ENCODE results near the gene ACACA. TPM values are rescaled to one million over a fixed set of nuclear protein-coding genes. Genes with fewer than 3 reads are reported as not detected.

Gene ACACA
- polyA plus RNA-seq, 4 donors: 38.8 to 48.6 (median 43.3) TPM

- DNase-seq (ENCODE audit: low read depth in 4 of 4, low spot score in 3 of 4): no peak
Measured at GRCh38 chr17:37056622-37057021, 350.0 kb downstream of the ACACA start.

DNA sequence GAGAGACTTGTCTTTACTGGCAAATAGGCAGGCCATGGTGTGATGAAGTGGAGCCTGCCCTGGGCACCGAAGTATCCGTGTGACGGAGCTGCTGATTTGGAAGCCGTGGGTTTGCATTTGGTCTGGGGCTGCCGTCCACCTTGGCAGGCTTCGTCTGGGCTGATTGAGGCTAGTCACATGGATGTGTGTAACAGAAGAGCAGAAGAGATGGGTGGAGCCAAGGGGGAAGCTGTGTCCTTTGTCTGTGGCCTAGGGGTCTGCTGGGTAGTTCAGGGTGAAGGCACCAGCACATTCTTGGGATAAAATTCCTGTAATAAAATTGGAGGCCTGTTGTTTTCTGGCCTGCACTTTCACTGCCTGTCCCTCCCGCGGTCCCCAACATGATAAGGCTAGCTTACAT is 351.7 kb downstream of the ACACA start:
- no peak for DNase-seq (ENCODE audit: low read depth in 4 of 4, low spot score in 3 of 4)

DNA sequence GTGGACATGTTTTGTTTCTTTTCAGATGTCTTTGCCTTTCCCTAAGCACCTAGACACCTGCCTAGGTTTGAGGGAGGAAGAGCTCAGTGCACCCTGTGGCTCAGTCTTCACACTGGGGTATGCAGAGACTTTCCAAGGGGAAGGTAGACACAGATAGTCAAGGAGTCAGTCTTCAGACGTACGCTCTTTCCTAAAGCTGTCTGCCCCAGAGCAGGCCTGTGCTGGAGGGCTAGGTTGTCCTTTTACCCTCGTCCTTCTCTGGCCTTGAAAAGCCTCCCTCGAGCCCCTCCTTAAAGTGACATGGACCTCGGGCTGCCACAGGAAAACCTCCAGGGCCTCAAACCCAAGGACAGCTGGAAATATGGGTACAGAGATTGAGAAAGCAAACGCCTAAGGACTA is 354.2 kb downstream of the ACACA start:
- DNase-seq (ENCODE audit: low read depth in 4 of 4, low spot score in 3 of 4): no peak

- no peak for DNase-seq (ENCODE audit: low read depth in 4 of 4, low spot score in 3 of 4)
Measured at GRCh38 chr17:37051833-37052232, 354.8 kb downstream of the ACACA start.

DNA sequence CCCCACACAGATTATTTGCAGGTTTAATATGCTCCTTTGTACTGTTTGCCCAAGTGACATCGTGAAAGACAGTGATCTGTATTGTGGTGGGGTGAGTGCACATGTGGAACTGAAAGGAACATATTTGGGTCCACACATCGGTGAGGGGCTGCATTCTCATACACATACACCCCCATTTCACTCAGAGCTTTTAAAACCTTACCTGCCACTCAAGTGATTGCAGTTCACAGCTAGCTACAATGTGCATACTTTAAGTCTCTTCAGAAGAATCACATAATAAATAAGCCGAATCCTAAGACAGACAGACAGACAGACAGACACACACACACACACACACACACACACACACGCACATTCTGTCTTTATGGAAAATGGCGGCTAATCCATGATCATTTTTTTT is 355.3 kb downstream of the ACACA start:
- DNase-seq (ENCODE audit: low read depth in 4 of 4, low spot score in 3 of 4): no peak

DNA sequence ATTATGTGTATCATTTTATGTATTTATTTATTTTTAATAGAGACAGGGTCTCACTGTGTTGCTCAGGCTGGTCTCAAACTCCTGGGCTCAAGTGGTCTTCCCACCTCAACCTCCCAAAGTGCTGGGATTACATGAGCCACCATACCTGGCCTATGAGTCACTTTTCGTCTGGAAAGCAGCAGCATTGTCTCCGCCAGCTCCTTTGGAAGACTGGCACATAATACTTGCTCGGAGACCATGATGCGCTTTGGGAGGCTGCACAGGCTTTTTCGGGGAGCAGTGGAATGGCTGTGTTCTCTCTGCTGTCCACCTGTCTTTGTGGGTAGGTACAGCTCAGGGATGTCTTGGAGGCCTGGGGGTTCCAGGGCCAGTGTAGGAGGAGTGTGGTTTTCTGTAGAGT is 355.7 kb downstream of the ACACA start:
- DNase-seq (ENCODE audit: low read depth in 4 of 4, low spot score in 3 of 4): no peak

DNA sequence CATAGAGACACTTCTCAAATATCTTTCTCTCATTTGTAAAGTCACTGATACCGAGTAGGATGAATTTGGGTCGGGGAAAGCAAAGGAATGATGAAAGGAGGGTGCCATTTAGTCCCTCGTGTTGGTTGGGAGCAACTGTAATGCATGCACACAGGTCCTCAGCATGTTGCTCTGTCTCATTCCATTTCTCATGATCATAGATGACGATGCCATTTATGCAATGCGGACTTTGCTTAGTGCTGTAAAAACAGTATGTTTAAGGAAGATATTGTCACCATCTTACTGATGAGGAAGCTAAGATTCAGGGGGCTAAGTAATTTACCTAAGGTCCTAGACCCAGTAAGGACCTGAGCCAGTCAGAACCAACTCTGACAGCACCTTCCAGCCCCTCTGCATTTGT is 357.8 kb downstream of the ACACA start:
- DNase-seq (ENCODE audit: low read depth in 4 of 4, low spot score in 3 of 4): no peak

DNA sequence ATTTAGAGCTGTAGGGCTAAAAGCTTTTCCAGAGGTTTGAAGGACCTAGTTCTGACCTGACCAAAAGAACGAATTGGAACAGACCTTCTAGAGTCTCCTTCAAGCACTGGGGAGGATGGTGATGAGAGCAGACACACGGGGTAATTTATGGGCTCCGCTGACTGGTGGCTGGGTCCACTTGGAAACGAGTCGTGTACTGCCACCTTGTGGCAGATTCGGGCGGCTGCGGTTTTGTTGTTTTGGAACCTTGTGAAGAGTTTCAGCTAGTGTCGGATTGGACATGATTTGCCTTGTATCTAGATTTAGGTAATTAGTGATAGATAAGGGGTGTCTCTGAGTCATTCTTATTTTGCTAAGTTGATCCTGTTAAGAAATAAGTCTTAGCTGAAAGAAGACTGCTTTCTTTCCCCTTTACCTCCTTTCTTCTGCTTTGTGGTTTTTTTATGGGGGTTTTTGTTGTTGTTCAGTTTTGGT is 359.0 kb downstream of the ACACA start:
- DNase-seq (ENCODE audit: low read depth in 4 of 4, low spot score in 3 of 4): peak; percentile 73 to 81 (median 78)

DNA sequence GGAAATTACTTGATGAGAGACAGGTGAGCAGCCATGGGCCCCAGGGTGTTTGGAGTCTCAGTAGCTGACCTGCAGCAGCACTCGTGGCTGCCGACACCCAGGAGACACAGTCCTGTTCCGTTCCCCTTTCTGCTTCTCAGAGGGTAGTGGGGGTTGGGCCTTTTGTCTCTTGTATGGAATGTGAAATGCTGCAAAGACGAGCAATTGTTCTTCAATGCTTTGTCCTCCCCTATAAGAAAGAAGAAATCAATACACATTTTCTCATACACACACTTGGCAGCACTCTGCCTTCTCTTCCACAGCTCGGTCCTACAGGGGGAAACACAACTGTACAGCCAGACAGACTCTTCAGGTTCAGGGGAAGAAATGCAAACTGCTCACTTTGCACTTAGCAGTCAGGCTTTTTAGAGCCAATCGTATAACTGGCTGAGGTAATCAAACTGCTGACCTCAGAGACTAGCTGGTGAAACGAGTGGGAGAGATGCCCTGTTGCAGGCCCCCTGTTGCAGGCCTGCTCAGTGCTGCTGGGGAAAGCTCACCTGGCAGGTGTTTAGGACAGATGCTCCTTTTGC is 361.2 kb downstream of the ACACA start:
- DNase-seq (ENCODE audit: low read depth in 4 of 4, low spot score in 3 of 4): no peak

DNA sequence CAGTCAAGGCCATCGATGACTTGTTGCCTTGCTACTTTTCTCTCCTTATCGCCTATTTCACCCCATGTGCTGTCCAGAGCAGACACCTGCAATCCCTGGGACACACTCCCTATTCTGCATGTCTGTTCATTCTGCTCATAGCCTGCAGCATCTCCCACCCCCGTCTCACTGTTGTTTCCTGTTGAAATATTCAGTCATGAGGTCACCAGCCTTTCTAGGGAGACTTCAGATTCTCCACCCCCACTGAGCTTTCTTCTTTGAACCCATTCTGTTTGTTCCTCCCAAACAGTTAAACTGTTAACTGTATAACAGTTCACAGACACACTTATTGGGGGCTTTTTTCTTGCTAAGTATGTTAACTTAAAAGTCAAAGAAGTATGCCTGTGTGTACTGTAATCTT is 363.4 kb downstream of the ACACA start:
- no peak for DNase-seq (ENCODE audit: low read depth in 4 of 4, low spot score in 3 of 4)

- no peak for DNase-seq (ENCODE audit: low read depth in 4 of 4, low spot score in 3 of 4)
Measured at GRCh38 chr17:37041932-37042331, 364.7 kb downstream of the ACACA start.

DNA sequence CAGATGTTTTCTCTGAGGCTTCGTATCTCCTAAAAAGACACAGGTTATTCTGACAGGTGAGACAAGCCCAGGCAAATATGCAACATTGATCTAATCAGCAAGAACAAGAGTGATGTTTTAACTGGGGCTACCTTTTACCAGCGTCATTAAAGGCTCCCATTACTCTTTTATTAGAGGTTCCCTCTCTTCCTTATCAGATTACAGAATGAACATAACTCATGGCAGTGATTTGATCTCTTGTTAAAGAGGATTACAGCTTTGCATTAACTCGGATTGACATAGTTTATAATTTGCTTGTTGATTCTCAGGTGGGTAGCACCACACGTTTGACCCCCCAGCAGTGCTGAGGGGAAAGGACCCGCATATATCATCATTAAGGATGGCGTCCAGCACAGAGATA is 367.4 kb downstream of the ACACA start:
- DNase-seq (ENCODE audit: low read depth in 4 of 4, low spot score in 3 of 4): no peak

DNA sequence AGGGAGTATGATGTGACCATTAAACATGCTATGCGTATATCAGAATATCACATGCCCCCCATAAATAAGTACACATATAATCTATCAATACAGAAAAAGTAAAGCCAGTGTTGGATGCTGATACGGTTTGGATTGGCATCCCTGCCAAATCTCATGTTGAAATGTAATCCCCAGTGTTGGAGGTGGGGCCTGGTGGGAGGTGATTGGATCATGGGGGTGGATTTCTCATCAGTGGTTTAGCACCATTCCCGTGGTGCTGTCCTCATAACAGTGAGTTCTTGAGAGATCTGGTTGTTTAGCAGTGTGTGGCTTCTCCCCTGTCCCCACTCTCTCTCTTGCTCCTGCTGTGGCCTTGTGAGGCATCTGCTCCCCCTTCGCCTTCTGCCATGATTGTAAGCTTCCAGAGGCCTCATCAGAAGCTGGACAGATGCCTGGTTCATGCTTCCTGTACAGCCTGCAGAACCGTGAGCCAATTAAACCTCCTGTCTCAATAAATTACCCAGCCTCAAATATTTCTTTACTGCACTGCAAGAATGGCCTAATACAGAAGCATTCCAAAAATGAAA is 369.0 kb downstream of the ACACA start:
- no peak for DNase-seq (ENCODE audit: low read depth in 4 of 4, low spot score in 3 of 4)

Other genes starting within 250 kb of the ACACA start
- under 1 TPM in 2 of 4 donors, not detected in 2; 0.06 to 0.11 TPM for gene C17orf78, start 30.9 kb downstream of the ACACA start, polyA plus RNA-seq (ENCODE audit: insufficient read length in 4 of 4)
- gene TADA2A, start 50 bp upstream of the ACACA start, polyA plus RNA-seq (ENCODE audit: insufficient read length in 4 of 4): 10 to 100 TPM; 14.2 to 28.9 (median 26.3) TPM
- gene DUSP14, start 83.1 kb upstream of the ACACA start, polyA plus RNA-seq (ENCODE audit: insufficient read length in 4 of 4): 10 to 100 TPM; 14.8 to 17.2 (median 15.8) TPM
- gene SYNRG, start 202.6 kb upstream of the ACACA start, polyA plus RNA-seq (ENCODE audit: insufficient read length in 4 of 4): 10 to 100 TPM; 36.8 to 42.3 (median 40.8) TPM
- gene DDX52, start 236.6 kb upstream of the ACACA start, polyA plus RNA-seq (ENCODE audit: insufficient read length in 4 of 4): 10 to 100 TPM; 35.2 to 48.3 (median 42.9) TPM